ENCODE measurements around the gene GATD1. TPM values are rescaled to one million over a fixed set of nuclear protein-coding genes. Genes with fewer than 3 reads are reported as not detected.
A peak's percentile ranks its signal among the peaks of the same experiment; 100 is the strongest.

The GATD1 gene
- total and polyA plus RNA-seq, 3 donors from 2014 or later, result 64.3 to 84.2 (median 80.9) TPM

DNA sequence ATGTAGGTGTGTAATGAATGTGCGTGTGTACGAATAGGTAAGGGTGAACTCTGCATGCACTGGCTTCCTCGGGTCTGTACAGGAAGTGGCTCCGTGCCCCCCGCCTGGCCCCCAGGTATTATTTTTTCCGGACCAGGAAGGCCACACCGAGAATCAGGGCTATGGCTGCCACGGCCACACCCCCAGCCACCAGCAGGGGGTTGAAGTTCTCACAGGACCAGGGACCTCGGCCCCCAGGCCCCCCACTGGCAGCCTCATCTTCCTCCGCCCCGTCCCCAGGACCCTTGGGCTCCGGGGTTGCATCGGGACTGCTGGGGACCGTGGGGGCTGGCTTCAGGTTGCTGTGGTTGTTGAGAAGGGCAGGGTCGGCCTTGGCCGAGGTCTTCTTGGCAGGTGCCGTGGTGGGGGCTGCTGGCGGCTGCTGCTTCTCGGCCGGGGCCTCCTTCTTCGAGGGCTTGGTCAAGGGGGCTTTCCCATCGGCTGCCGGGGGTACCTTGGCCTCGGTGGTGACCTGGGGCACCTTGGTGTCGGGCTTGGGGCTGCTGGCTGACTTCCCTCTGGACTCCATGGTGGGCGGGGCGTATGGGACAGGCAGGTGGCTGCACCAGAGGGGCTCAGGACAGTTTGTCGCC lies 10.8 kb upstream of the GATD1 start:
- Histone ChIP-seq H3K27me3 (no peaks in the 10 kb centered on the region), H3K36me3 (ENCODE audit: low read depth, missing control alignments) (no peaks in the 10 kb centered on the region), H3K4me1 (no peaks in the 10 kb centered on the region), H3K9me3 (no peaks in the 10 kb centered on the region), H3K4me3 (no peak overlapping the region), H3K27ac (no peak overlapping the region)
- DNase-seq, result no peak
- intact Hi-C loops (cut with DNase I; ENCODE audit: low total_unique reads), result no loop called here
- 59 to 75% methylated on average over 11 to 19 of the region's 28 CpGs for WGBS, 2 donors
- TF ChIP-seq, protein P1, sequence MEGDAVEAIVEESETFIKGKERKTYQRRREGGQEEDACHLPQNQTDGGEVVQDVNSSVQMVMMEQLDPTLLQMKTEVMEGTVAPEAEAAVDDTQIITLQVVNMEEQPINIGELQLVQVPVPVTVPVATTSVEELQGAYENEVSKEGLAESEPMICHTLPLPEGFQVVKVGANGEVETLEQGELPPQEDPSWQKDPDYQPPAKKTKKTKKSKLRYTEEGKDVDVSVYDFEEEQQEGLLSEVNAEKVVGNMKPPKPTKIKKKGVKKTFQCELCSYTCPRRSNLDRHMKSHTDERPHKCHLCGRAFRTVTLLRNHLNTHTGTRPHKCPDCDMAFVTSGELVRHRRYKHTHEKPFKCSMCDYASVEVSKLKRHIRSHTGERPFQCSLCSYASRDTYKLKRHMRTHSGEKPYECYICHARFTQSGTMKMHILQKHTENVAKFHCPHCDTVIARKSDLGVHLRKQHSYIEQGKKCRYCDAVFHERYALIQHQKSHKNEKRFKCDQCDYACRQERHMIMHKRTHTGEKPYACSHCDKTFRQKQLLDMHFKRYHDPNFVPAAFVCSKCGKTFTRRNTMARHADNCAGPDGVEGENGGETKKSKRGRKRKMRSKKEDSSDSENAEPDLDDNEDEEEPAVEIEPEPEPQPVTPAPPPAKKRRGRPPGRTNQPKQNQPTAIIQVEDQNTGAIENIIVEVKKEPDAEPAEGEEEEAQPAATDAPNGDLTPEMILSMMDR (IDR thresholded peaks at IDR 0.05), result no peak
- no peak for TF ChIP-seq POLR2A (IDR thresholded peaks at IDR 0.05)

DNA sequence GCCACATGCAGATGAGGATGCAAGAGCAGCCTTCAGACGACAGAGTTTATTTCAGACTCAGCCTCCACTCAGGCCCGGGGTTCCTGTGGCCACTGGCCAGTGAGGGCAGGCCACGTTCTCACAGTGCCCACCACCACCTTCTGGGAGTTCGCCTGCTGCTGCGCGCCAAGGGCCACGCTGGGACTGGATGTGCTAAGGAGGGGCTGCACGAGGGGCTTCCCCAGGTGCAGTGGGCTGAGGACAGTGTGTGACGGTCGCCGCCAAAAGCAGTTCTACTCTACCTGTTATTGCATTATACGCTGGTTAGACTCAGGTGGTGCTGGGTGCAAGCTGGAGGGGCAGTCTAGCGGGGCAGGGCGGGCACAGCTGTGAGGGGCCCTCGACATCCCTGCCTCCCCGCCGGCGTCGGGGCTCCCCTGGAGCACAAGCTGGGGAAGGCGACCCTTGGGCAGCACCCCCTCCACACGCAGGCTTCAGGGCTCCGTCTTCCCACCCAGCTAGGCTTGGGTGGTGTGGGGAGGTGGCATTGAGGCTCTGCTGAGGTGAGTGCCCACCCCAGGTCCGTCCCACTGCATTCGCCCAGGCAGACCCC lies 9.9 kb upstream of the GATD1 start:
- H3K9me3 ChIP-seq, result no peaks in the 10 kb centered on the region
- no peak for DNase-seq
- 90 to 93% methylated on average over 8 to 24 of the region's 24 CpGs for WGBS, 2 donors
- H3K4me1 ChIP-seq, result no peaks in the 10 kb centered on the region
- no peak overlapping the region for H3K4me3 ChIP-seq
- intact Hi-C loops (cut with DNase I; ENCODE audit: low total_unique reads), result no loop called here
- no peak for TF ChIP-seq POLR2A (IDR thresholded peaks at IDR 0.05)
- TF ChIP-seq, protein P1 (IDR thresholded peaks at IDR 0.05), result no peak
- no peaks in the 10 kb centered on the region for H3K27me3 ChIP-seq
- no peaks in the 10 kb centered on the region for H3K36me3 ChIP-seq (ENCODE audit: low read depth, missing control alignments)
- H3K27ac ChIP-seq, result no peak overlapping the region

DNA sequence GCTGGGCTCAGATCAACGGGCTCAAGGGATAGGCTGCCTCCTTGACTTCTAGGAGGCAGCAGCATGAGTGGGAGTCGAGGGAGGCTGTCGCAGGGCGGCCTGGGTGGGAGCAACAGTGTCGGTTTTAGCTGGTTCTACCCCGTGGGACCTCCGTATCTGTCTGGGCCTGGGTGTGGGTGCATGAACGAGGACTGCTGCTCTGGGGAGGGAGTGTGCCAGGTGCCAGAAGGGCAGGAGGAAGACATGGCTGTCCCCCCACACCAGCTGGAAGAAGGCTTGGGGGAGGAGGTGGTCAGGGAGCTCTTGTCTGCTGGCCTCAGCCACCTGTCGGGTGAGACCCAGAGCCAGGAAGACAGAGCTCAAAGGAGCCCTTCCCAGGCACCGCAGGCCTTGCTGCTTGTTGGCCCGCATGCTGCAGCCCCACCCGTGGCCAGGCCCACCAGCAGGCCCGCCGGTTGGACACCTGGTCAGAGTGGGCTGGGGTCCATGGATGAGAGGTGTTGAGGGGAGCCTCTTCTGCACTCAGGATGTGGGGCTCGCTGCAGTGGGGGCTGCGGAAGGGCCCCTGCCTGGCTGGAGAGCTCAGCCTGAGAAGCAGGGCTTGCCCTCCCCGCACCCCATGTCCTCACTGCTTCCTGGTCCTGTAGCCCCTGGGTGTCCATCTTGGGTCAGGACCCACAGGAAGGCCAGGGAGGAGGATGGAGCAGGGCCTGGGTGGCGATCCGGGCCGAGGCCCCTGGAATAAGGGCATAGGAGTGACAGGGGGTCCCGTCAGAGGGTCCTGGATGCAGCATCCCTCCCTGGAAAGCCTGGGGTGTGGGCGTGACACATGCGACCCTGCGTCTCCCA lies 9.2 kb upstream of the GATD1 start:
- peak; percentile 41 for DNase-seq
- H3K9me3 ChIP-seq, result no peaks in the 10 kb centered on the region
- TF ChIP-seq, protein P1 (IDR thresholded peaks at IDR 0.05), result no peak
- TF ChIP-seq POLR2A (IDR thresholded peaks at IDR 0.05), result no peak
- H3K36me3 ChIP-seq (ENCODE audit: low read depth, missing control alignments), result no peaks in the 10 kb centered on the region
- no peak overlapping the region for H3K27ac ChIP-seq
- no peak overlapping the region for H3K4me3 ChIP-seq
- no peaks in the 10 kb centered on the region for H3K27me3 ChIP-seq
- 71 to 76% methylated on average over 10 to 23 of the region's 24 CpGs for WGBS, 2 donors
- intact Hi-C loops (cut with DNase I; ENCODE audit: low total_unique reads), result no loop called here
- no peaks in the 10 kb centered on the region for H3K4me1 ChIP-seq

DNA sequence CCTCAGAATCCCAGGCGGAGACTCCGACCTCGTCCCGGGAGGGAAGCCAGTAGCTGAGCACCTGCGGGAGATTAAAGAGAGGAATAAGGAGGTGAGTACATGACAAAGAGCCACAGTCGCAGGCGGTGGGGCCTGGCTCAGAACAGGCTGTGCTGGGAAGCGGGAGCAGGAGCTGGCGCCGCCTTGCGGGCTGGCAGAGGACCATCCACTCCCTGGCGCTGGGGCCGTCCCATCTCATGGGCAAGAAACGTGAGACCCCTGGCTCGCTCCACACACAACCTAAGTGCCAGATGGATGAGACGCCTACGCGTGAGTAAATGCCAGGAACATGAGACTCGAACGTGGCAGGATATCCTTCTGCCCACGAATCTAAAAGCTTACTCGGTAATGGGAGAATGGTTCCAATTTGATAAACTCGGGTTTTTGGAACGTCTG lies 6.3 kb upstream of the GATD1 start:
- no peak overlapping the region for H3K27ac ChIP-seq
- H3K9me3 ChIP-seq, result no peaks in the 10 kb centered on the region
- H3K4me3 ChIP-seq, result no peak overlapping the region
- TF ChIP-seq POLR2A (IDR thresholded peaks at IDR 0.05), result no peak
- TF ChIP-seq, protein P1 (IDR thresholded peaks at IDR 0.05), result peak; percentile 14 to 63 (median 31)
- peak; percentile 55 for DNase-seq
- intact Hi-C loops (cut with DNase I; ENCODE audit: low total_unique reads), result no loop called here
- H3K27me3 ChIP-seq, result no peaks in the 10 kb centered on the region
- 46 to 52% methylated on average over 24 of the region's 24 CpGs for WGBS, 2 donors
- no peaks in the 10 kb centered on the region for H3K36me3 ChIP-seq (ENCODE audit: low read depth, missing control alignments)
- H3K4me1 ChIP-seq, result peaks cover under 1% of the 10 kb centered on the region

Data from testis (tissue), 3 donors.